Measurements from ENCODE around the gene STPG3. TPM values are rescaled to one million over a fixed set of nuclear protein-coding genes. Genes with fewer than 3 reads are reported as not detected.

STPG3 gene
- polyA plus RNA-seq, 1 of the 3 experiments (the other 2 are of a cell fraction) = not detected

DNA sequence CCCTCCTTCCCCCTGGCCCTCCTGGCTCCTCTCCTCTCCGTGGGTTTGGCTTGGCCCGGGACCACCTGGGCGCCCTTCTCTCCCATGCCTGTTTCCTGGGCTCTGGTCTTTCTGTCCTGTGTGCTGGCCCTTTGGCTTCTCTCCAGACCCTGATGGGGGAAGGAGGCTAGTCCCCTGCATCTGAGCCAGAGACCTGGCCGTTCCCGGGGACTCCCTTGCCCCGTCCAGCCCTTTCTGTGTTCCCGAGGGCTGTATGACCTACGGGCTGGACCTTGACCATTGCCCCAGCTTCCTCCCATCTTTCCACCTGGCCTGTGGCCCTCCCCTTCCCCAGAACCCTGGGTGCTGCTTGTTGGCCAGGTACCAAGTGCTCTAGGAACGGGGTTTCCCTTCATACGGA lies 12.4 kb downstream of the STPG3 start:
- Histone ChIP-seq H3K4me3 (ENCODE audit: low read depth in 2 of 2, low read length in 1 of 2) (no peak overlapping the region), H3K4me1 (ENCODE audit: control insufficient read depth in 1 of 2, insufficient read depth in 2 of 2, low read depth in 1 of 2, low read length in 1 of 2) (no peaks in the 10 kb centered on the region), H3F3A (replicated peaks; ENCODE audit: insufficient read depth) (peaks cover 3% of the 10 kb centered on the region), H3K4me2 (no peak overlapping the region), H3K36me3 (replicated peaks in 1 of 2; ENCODE audit: control insufficient read depth in 1 of 2, insufficient read depth in 2 of 2, low read length in 1 of 2) (peaks cover 19 to 33% of the 10 kb centered on the region in 2 experiments), H3K27ac (ENCODE audit: low read depth in 2 of 2, low read length in 1 of 2) (no peak overlapping the region), H3K9me2 (no peaks in the 10 kb centered on the region), H4K20me1 (ENCODE audit: insufficient read depth) (no peaks in the 10 kb centered on the region), H3K27me3 (ENCODE audit: insufficient read depth) (no peaks in the 10 kb centered on the region), H3K79me2 (ENCODE audit: insufficient read depth) (peaks cover 15% of the 10 kb centered on the region), H3K9ac (no peak overlapping the region), H3K9me3 (no peaks in the 10 kb centered on the region), H2AFZ (ENCODE audit: low read depth) (no peak overlapping the region)
- DNase-seq = no peak
- TF ChIP-seq, protein P1, sequence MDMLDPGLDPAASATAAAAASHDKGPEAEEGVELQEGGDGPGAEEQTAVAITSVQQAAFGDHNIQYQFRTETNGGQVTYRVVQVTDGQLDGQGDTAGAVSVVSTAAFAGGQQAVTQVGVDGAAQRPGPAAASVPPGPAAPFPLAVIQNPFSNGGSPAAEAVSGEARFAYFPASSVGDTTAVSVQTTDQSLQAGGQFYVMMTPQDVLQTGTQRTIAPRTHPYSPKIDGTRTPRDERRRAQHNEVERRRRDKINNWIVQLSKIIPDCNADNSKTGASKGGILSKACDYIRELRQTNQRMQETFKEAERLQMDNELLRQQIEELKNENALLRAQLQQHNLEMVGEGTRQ (IDR thresholded peaks at IDR 0.05; ENCODE audit: borderline replicate concordance, low read depth, low read length) = no peak
- TF ChIP-seq, protein P2, sequence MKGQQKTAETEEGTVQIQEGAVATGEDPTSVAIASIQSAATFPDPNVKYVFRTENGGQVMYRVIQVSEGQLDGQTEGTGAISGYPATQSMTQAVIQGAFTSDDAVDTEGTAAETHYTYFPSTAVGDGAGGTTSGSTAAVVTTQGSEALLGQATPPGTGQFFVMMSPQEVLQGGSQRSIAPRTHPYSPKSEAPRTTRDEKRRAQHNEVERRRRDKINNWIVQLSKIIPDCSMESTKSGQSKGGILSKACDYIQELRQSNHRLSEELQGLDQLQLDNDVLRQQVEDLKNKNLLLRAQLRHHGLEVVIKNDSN (IDR thresholded peaks at IDR 0.05; ENCODE audit: borderline replicate concordance, low read depth) = no peak
- TF ChIP-seq RCOR1 (IDR thresholded peaks at IDR 0.05; ENCODE audit: low read length) (no peak), TCF12 (IDR thresholded peaks at IDR 0.05) (no peak), RXRA (IDR thresholded peaks at IDR 0.05; ENCODE audit: borderline replicate concordance, low read depth) (no peak), GATA2 (CRISPR knock-in tag; IDR thresholded peaks at IDR 0.05) (no peak), NRF1 (IDR thresholded peaks at IDR 0.05; ENCODE audit: low read depth, low read length) (no peak), YY1 (IDR thresholded peaks at IDR 0.05; ENCODE audit: low read depth) (no peak)
- TF ChIP-seq, protein P3, sequence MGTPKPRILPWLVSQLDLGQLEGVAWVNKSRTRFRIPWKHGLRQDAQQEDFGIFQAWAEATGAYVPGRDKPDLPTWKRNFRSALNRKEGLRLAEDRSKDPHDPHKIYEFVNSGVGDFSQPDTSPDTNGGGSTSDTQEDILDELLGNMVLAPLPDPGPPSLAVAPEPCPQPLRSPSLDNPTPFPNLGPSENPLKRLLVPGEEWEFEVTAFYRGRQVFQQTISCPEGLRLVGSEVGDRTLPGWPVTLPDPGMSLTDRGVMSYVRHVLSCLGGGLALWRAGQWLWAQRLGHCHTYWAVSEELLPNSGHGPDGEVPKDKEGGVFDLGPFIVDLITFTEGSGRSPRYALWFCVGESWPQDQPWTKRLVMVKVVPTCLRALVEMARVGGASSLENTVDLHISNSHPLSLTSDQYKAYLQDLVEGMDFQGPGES (IDR thresholded peaks at IDR 0.05; ENCODE audit: low read depth, low read length) = no peak
- ChIA-PET CTCF (interaction anchor here (0.8 to 3.1 kb wide), 2 partner anchors 10 to 23 kb away, joined by 3 to 18 read pairs; partner anchors contain the start of gene TUBB4B), POLR2A (no interaction called here)
- WGBS (ENCODE audit: low lambda C conversion rate) = 90% methylated on average over 8 of the region's 10 CpGs

DNA sequence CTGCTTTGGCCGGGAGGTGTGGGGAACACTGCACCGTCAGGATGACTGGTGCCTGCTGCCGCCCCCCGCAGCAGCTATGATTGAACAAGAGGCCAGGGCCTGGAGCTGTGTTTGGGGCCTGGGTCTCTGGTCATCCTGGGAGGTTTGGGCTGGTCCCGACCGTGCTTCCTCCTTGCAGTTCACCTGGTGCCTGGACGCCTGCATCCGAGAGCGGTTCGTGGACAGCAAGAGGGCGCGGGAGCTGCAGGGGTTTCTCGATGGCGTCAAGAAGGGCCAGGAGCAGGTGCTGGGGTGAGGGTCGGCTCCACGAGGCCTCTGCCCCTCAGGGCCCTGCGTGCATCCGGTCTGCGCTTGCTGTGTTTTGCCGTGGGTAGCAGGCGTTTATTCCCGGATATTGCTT lies 13.0 kb downstream of the STPG3 start:
- Histone ChIP-seq H3K27ac (ENCODE audit: low read depth in 2 of 2, low read length in 1 of 2) (no peak overlapping the region), H3K4me1 (ENCODE audit: control insufficient read depth in 1 of 2, insufficient read depth in 2 of 2, low read depth in 1 of 2, low read length in 1 of 2) (no peaks in the 10 kb centered on the region), H3K4me3 (ENCODE audit: low read depth in 2 of 2, low read length in 1 of 2) (no peak overlapping the region), H3K9me3 (no peaks in the 10 kb centered on the region), H3K79me2 (ENCODE audit: insufficient read depth) (peaks cover 10% of the 10 kb centered on the region), H3F3A (replicated peaks; ENCODE audit: insufficient read depth) (peaks cover 3% of the 10 kb centered on the region), H2AFZ (ENCODE audit: low read depth) (no peak overlapping the region), H3K27me3 (ENCODE audit: insufficient read depth) (no peaks in the 10 kb centered on the region), H3K9me2 (no peaks in the 10 kb centered on the region), H3K36me3 (replicated peaks in 1 of 2; ENCODE audit: control insufficient read depth in 1 of 2, insufficient read depth in 2 of 2, low read length in 1 of 2) (peaks cover 16 to 36% of the 10 kb centered on the region in 2 experiments), H3K4me2 (no peak overlapping the region), H3K9ac (no peak overlapping the region), H4K20me1 (ENCODE audit: insufficient read depth) (no peaks in the 10 kb centered on the region)
- no peak for DNase-seq
- 97% methylated on average over 16 of the region's 22 CpGs for WGBS (ENCODE audit: low lambda C conversion rate)
- POLR2A ChIA-PET = no interaction called here
- CTCF ChIA-PET = interaction anchor here (1.3 kb wide), 1 partner anchor 29 kb away, joined by 3 read pairs; no protein-coding TSS in a partner anchor
- TF ChIP-seq FOXM1 (IDR thresholded peaks at IDR 0.05; ENCODE audit: low read depth) (no peak), YY1 (IDR thresholded peaks at IDR 0.05; ENCODE audit: low read depth) (no peak), RXRA (IDR thresholded peaks at IDR 0.05; ENCODE audit: borderline replicate concordance, low read depth) (no peak), SIN3A (IDR thresholded peaks at IDR 0.05; ENCODE audit: borderline replicate concordance, low read depth, low read length) (no peak), FOSL2 (IDR thresholded peaks at IDR 0.05; ENCODE audit: borderline replicate concordance, low read depth) (no peak), CHD2 (IDR thresholded peaks at IDR 0.05; ENCODE audit: low read length, partially characterized antibody) (no peak), FOXJ3 (CRISPR knock-in tag; IDR thresholded peaks at IDR 0.05) (no peak), RFX5 (IDR thresholded peaks at IDR 0.05; ENCODE audit: low read length) (no peak), POLR2AphosphoS5 (IDR thresholded peaks at IDR 0.05; ENCODE audit: low read depth, low read length) (no peak), SMC3 (IDR thresholded peaks at IDR 0.05; ENCODE audit: low read depth, low read length) (no peak), EP300 (IDR thresholded peaks at IDR 0.05; ENCODE audit: borderline replicate concordance in 1 of 2, low read depth in 1 of 2, low read length in 1 of 2) (no peak), TAF1 (IDR thresholded peaks at IDR 0.05; ENCODE audit: borderline replicate concordance, low read depth, low read length) (no peak)
- TF ChIP-seq, protein P4, sequence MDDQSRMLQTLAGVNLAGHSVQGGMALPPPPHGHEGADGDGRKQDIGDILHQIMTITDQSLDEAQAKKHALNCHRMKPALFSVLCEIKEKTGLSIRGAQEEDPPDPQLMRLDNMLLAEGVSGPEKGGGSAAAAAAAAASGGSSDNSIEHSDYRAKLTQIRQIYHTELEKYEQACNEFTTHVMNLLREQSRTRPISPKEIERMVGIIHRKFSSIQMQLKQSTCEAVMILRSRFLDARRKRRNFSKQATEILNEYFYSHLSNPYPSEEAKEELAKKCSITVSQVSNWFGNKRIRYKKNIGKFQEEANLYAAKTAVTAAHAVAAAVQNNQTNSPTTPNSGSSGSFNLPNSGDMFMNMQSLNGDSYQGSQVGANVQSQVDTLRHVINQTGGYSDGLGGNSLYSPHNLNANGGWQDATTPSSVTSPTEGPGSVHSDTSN (IDR thresholded peaks at IDR 0.05) = no peak
- TF ChIP-seq, protein P5, sequence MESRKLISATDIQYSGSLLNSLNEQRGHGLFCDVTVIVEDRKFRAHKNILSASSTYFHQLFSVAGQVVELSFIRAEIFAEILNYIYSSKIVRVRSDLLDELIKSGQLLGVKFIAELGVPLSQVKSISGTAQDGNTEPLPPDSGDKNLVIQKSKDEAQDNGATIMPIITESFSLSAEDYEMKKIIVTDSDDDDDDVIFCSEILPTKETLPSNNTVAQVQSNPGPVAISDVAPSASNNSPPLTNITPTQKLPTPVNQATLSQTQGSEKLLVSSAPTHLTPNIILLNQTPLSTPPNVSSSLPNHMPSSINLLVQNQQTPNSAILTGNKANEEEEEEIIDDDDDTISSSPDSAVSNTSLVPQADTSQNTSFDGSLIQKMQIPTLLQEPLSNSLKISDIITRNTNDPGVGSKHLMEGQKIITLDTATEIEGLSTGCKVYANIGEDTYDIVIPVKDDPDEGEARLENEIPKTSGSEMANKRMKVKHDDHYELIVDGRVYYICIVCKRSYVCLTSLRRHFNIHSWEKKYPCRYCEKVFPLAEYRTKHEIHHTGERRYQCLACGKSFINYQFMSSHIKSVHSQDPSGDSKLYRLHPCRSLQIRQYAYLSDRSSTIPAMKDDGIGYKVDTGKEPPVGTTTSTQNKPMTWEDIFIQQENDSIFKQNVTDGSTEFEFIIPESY (IDR thresholded peaks at IDR 0.05; ENCODE audit: borderline replicate concordance, low read depth) = no peak
- TF ChIP-seq, protein P2 (IDR thresholded peaks at IDR 0.05; ENCODE audit: borderline replicate concordance, low read depth) = no peak

All from SK-N-SH (cell line).